AG08396 (cell line): ENCODE results near the gene IL25.
A peak's percentile ranks its signal among the peaks of the same experiment; 100 is the strongest.
"Not testable (repeated sequence)": the region's sequence is repeated elsewhere in the genome, so short reads cannot be mapped to it uniquely, and the experiment has no call there.

ENCODE experiments used
- DNase-seq: peaks from one replicate; pipeline ENCODE4 v3.0.0; 2012; ENCODE audit warnings: low spot score, mixed read lengths

Gene IL25

DNA sequence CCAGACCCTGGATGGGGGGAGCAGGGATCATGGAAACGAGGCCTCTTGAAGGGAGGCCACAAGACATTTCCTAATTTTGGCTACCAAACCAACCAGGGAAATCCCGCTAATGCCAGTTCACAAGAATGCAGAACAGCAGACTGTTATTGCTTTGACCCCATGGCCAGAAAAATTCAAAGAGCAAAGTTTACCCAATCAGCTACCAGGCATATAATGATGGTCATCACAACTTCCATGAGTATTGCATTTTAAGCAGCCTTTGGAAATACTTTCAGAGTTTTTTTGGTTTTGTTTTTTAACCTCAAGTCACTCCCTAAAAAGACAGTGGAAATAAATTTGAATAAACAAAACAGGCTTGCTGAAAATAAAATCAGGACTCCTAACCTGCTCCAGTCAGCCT is at the start of gene IL25:
Gene IL25, plus strand, starts transcription at position 301 of the 400 bp plus-strand sequence.
- DNase-seq: no peak

- DNase-seq: no peak
Measured at GRCh38 chr14:23323838-23324454, 48.7 kb upstream of the IL25 start.

GRCh38 chr14:23324455-23324846 is 48.2 kb upstream of the IL25 start:
- DNase-seq: no peak

- DNase-seq: no peak
Measured at GRCh38 chr14:23324993-23325392, 47.6 kb upstream of the IL25 start.

DNA sequence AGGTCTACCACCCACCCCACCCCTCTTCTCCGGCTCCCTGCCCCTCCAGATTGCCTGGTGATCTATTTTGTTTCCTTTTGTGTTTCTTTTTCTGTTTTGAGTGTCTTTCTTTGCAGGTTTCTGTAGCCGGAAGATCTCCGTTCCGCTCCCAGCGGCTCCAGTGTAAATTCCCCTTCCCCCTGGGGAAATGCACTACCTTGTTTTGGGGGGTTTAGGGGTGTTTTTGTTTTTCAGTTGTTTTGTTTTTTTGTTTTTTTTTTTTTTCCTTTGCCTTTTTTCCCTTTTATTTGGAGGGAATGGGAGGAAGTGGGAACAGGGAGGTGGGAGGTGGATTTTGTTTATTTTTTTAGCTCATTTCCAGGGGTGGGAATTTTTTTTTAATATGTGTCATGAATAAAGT is 46.9 kb upstream of the IL25 start:
- not testable (repeated sequence) for DNase-seq

DNA sequence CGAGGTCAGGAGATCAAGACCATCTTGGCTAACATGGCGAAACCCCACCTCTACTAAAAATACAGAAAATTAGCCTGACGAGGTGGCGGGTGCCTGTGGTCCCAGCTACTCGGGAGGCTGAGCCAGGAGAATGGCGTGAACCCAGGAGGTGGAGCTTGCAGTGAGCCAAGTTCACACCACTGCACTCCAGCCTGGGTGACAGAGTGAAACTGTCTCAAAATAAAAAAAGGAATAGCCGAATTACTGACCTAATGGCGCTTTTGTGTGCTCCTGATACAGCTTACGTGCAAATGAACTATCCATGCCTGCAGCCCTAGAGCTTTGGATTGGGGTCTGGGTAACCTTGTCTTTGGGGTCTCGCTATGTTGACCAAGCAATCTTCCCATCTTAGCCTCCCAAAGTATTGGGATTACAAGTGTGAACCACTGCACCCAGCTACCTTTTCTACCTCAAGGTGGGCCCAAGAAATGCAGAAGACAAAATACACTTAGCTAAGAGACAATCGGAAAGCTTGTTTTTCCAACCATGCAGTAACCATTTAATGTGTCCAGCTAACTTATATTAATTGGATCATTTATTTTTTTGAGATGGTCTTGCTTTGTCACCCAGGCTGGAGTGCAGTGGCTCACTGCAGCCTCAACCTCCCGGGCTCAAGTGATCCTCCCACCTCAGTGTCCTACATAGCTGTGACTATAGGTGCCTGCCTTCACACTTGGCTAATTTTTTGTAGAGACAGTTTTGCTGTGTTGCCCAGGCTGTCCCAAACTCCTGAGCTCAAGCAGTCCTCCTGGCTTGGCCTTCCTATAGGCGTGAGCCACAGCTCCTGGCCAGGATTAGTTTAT is 45.9 kb upstream of the IL25 start:
- DNase-seq: no peak

DNA sequence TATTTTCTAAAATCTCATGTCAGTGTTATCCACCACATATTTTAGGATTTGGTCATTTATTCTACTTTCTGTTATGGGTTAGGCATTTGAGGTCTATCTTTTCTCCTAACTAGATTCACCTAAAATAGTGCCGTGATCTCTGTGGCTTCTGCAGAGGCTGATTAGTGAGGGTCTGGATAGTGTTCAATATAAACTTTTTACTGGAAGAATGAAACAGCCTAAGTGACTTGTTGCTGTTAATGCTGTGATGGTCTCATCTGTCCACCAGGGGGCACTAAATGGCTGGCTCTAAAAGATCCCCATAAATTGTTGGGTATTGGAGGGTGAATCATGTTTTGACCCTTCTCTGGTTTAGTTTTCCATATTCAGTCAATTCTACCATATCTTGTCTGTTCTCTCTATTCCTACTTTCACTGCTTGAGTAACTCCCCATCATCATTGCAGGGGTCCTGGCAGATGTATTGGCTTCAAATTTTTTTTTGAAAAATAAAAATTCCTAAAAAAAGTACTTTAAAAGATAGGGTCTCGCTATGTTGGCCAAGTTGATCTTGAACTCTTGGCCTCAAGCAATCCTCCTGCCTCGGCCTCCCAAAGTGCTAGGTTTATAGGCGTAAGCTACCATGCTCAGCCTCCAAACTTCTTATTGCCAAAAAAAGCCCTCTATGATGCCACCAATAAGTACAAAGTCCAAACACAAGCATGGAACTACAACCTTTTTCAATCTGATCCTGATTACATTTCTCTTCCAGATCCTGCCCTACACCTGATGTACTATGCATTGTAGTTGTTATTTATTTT is 44.5 kb upstream of the IL25 start:
- DNase-seq: peak; percentile 81

DNA sequence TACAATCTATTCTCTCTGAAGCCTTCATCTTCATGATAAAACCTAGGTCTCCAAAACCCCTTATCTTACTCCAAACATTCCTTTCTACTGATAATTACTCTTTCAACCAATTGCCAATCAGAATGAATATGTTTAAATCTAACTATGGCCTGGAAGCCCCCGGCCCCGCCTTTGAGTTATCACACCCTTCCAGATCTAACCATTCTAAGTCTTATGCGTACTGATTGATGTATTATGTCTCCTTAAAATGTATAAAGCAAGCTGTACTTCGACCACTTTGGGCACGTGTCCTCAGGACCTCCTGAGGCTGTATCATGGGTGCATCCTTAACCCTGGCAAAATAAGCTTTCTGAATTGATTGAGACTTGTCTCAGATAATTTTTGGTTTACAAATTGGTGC is 37.0 kb upstream of the IL25 start:
- no peak for DNase-seq

GRCh38 chr14:23339506-23340268 is 32.9 kb upstream of the IL25 start:
- no peak for DNase-seq

- DNase-seq: peak; percentile 3
Measured at GRCh38 chr14:23344481-23344880, 28.1 kb upstream of the IL25 start.

- DNase-seq: peak; percentile 5
Measured at GRCh38 chr14:23345987-23346692, 26.5 kb upstream of the IL25 start.

DNA sequence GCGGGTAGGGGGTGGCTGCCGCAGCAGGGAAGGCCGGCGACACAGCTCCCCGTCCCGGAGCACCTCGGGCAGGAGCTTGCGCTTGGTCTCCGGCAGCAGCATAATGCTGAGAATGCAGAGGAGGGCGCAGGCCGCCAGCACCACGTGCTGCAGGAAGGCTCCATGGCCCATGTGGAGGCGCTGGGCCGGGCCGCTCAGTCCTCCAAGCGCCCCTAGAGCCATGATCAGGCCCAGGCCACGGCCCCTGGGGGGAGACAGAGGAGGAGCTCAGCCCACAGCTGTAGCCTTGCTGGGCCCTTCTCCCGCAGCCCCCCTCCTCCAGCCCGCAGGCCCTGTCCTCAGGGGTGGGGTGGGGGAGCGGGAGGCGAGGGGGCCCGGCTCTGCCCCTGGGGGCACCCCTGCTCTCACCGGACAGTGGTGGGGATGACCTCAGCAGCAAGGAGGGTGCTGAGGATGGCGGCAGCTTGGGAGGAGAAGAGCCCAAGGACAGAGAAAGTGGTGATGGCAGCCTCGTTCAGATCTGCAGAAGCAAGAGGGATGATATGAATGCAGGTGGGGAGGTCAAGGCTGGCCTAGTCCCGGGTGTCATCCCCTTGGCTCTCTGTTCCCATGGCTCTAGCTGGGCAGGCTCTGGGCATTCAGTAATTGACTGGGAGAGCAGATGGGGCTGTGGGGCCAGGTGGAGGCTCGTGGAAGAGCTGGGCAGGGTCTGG is 25.8 kb upstream of the IL25 start:
- peak; percentile 3 for DNase-seq

DNA sequence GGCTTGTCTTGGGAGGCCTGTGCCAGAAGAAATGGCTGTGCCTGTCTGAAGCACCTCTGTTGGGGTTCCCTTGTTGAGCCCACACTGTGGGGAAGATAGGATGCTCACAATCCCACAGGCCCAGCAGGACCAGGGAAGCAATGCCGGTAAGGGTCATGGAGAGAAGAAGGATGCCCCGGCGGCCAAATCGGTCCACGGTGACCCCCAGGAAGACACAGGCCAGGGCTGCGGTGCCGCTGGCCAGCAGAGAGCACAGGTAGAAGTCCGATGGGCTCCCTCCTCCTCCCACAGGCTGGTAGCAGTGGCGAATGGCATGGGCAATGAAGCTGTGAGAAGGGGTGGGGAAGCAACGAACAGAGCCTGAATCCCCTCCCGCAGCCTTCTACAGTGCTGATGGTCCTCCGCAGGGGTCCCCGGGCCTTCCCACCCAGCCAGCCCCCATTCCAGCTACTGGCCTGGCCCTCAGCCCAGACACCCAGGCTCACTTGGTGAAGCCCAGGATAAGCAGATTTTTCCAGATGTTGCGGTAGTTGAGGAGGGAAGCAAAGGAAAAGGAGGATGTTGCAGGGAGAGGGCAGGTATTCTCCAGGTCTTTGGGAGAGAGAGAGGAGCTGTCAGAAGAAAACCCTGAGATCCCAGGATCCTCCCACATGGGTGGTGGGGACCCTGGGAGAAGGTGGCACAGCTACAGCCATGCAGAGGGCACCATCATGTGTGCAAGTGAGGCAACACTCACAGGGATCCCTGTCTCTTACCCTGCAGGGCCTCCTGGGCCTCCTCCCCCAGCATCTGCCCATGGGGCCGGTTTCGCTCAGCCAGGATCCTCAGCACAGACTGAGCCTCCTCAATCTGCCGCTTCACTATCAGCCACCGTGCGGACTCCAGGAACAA is 25.0 kb upstream of the IL25 start:
- DNase-seq: peak; percentile 7

GRCh38 chr14:23348297-23348655 is 24.3 kb upstream of the IL25 start:
- peak; percentile 4 for DNase-seq

DNA sequence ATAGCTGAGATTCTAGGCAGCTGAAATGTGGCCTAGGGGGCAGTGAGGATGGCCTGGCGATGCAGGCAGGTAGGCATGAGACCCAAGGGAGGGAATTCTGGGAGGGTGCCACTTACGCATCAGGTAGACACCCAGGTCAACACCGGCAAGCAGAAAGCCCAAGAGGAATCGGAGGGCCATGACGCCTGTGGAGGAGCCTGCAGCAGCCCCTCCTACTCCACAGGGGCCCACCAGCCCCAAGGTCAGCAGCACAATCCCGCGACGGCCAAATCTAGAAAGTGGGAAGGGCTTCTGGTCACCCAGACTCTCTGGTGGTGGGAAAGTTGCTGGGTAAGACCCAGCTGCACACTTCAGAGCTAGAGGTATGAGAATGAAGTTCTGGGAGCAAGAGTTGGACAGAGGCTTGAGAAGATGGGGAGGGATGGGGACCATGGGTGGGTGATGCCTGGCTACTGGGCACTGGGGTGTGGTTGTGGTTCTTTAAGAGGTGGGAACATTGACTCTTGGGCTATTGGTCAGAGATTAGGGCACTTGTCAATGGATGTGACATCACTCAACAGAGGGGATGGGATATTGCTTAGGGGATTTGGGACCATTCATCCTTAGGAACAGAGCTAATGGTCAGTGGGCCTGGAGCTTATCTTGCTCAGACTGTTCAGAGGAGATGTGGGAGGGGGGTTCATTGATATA is 23.3 kb upstream of the IL25 start:
- DNase-seq: peak; percentile 5

DNA sequence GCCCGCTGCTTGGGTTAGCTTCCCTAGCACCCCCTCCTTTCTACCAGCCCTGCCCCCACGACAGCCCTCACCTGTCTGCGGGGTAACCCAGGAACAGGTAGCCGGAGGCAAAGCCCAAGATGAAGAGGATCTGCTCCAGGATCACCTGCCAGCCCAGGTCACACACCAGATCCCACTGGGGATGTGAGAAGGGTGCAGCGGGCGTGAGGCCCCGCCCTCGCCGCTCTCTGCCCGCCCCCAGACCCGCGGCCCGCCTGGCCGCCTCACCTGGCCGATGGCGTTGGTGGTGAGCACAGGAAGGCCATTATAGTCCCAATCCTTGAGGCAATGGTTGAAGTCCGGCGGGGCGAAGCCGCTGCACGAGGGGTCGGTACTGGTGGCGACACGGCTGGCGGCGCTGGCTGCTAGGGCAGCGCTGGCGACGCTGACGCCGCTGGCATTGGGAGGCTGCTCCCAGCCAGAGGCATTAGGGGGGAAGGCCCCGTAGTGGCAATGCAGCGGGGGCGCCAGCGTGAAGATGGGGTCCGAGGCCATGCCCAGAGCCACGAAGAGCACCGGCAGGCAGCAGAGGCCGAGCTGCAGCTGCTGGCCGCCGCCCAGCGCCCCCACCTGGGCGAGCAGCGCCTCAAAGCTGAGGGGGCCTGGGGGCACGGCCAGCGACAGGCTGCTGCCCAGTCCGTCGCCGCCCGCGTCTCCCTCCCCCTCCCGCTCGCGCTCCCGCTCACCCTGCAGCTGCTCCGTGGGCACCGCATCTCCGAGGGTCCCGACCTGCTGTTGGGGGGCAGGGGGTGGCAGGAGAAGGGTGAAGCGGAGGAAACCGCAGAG is 20.7 kb upstream of the IL25 start:
- DNase-seq: peak; percentile 33

- peak; percentile 93 for DNase-seq
Measured at GRCh38 chr14:23352506-23353432, 19.8 kb upstream of the IL25 start, which contains the start of gene SLC22A17. Gene SLC22A17, minus strand, starts transcription at chr14:23352887.
